GM18873 (cell line): ENCODE data around the gene THOC6.

Experiments used
- ATAC-seq: cut with Tn5 transposase; IDR thresholded peaks from one replicate; pipeline ENCODE4 v1.9.1; 2021; ENCODE audit warnings: mild to moderate bottlenecking, moderate library complexity, moderate number of reproducible peaks; ENCODE audit not compliant: unreplicated experiment, low FRiP score

THOC6 gene

GRCh38 chr16:3023669-3024478 lies at the start of gene THOC6, which contains the start of gene HCFC1R1:
Gene THOC6 (plus strand): TSS chr16:3024035. CDS start chr16:3024327, 292 bp downstream.
Gene HCFC1R1 (minus strand): TSS chr16:3023942. CDS start chr16:3023941, 1 bp downstream.
- ATAC-seq: peak; percentile 68

DNA sequence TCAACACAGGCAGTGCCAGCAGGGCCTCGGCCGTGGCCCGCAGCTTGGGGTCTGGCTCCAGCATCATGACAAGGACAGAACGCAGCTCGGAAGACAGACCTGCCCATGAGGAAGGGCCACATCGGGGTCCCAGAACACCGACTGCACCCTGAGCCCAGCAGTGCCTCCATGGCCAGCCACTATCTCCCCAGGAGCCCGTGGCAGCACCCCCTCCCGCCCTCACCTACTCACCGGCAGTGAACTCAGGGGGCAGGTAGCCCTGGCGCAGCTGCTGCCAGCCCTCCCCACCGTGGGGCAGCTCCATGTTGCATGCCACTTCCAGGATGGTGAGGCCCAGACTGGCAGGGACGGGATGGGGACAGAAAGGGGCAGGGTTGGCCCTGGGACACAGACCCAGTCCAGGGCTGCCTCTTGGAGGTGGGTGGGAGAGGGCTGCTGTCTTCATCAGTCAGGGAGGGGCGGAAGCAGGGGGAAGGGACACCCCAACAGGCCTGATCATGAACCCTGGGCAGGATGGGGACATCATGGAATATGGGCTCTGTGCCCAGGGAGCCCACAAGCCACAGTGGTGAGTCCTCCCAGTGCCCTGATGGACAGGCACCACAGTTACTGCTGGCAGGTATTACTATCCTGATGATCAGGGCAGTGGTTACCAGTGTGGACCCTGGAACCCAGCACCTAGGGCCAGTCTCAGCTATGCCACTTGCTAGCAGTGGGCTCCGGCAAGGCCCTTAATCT lies 49.3 kb upstream of the THOC6 start:
- no peak for ATAC-seq

DNA sequence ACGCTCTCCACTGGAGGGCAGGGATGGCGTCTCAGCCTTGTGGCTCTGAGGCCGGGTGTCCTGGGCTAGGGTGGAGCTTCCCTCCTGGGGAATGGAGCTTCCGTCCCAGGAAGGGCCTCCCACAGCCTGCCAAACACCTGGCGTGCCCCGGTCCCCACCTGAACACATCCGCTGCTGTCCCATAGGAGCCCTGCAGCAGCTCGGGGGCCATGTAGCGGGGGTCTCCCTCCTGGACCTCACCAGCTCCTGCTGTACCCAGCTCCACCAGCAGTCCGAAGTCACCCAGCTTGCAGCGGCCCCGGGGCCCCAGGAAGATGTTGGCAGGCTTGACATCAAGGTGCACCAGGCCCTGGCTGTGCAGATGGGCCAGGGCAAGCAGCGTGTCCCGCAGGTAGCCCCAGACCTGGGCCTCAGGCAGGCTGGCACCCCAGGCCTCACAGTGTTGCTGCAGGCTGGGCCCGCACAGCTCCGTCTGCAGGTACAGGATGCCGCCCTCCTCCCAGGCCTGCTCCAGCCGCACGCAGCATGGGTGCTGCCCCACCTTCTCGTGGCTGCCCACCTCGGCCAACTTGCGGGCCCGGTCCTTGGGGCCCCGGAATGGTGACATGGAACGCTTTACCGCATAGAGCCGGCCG lies 48.6 kb upstream of the THOC6 start:
- no peak for ATAC-seq

GRCh38 chr16:2976201-2976600 lies 47.6 kb upstream of the THOC6 start:
- ATAC-seq: no peak

- no peak for ATAC-seq
Observed at GRCh38 chr16:2976673-2977072, 47.2 kb upstream of the THOC6 start.

DNA sequence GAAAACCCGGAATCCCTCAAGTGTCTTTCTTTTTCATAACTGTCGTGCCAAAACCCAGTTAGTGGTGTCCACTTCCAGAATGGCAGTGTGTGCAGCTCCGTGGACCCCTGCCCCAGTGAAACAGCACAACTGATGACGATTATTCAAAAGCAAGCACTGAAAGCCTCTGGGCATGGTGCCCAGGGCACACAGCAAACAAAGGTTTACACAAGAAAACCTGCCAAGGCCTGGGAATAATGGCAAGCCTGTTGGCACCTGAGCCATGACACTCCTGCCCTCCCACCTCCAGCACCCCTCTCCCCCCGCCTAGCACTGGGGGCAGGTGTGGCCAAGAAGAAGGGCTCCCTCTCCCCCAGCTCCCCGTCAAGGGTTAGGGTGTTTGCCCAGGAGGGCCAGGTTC lies 46.4 kb upstream of the THOC6 start:
- ATAC-seq: no peak

GRCh38 chr16:2979669-2980226 lies 44.1 kb upstream of the THOC6 start:
- no peak for ATAC-seq

- ATAC-seq: peak; percentile 53
Observed at GRCh38 chr16:2980227-2981176, 43.3 kb upstream of the THOC6 start, which contains the start of gene PKMYT1. Gene PKMYT1 (minus strand): TSS chr16:2980446. CDS start chr16:2979657, 789 bp downstream.

DNA sequence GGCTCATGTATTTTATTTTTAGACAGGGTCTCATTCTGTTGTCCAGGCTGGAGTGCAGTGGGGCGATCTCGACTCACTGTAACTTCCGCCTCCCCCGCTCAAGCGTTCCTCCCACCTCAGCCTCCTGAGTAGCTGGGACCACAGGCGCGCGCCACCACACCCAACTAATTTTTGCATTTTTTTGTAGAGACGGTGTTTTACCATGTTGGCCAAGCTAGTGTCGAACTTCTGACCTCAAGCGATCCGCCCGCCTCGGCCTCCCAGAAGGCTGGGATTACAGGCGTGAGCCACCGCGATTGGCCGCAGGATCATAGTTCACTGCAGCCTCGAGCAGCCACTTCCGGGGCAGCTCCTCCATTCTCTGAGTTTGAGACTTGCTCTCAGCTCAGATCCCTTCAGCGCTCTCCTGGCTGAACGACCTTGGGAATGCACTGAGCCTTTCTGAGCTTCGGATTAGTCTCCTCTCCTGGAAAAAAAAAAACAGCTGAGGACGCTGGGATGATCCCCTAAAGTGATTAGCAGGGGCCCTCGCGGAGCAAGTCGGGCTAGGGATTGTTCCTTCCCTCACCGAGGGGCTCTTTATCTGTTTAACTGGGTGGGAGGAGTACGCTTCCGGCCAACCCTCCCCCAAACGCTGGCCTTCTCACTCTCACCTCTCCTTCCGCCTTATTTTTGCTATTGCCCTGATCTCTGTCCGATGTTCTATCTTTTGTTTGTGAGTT lies 42.5 kb upstream of the THOC6 start:
- ATAC-seq: no peak

DNA sequence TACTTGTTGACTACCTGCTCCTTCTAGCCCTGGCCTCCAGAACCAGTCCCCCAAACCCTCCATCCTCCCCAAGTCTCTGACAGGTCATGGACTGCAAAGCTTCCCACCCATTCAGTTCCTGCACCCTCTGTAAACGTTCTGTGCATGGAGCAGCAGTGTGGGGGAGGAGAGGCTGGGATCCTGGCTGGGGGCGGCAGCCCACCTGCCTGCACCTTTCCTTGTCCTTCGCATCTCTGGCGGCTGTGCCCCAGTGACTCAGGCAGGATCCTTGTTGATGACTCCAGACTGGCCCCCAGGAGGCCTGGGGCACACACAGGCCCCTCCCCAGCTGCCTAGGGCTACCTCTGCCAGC lies 42.0 kb upstream of the THOC6 start:
- ATAC-seq: no peak

DNA sequence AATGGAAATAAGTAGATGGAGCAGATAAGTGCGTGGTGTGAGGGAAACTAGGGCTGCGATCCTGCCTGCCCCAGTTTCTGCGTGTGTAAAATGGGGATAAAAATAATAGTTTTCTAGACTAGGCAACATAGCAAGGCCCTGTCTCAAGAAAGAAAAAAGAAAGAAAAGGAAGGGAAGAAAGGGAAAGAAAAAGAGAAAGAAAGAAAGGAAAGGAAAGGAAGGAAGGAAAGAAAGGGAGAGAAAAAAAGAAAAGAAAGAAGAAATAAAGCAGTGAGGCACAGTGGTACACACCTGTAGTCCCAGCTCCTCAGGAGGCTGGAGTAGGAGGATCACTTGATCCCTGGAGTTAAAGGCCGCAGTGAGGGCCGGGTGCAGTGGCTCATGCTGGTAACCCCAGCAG lies 41.4 kb upstream of the THOC6 start:
- ATAC-seq: no peak

DNA sequence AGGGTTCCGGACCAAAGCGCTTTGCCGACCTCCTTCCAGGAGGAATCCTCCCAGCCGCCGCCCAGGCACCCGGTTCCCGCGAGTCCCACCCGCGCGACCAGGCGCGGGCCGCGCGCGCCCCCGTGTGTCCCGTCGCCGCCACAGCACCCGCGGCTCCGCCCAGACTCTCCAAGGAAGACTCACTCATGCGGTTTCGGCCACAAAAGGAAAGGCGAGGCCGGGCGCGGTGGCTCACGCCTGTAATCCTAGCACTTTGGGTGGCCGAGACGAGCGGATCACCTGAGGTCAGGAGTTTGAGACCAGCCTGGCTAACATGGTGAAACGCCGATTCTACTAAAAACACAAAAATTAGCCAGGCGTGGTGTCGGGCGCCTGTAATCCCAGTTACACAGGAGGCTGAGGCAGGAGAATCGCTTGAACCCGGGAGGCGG lies 40.1 kb upstream of the THOC6 start:
- ATAC-seq: no peak

- no peak for ATAC-seq
Observed at GRCh38 chr16:2985462-2985861, 38.4 kb upstream of the THOC6 start.

- no peak for ATAC-seq
Observed at GRCh38 chr16:2985893-2986355, 37.9 kb upstream of the THOC6 start.

DNA sequence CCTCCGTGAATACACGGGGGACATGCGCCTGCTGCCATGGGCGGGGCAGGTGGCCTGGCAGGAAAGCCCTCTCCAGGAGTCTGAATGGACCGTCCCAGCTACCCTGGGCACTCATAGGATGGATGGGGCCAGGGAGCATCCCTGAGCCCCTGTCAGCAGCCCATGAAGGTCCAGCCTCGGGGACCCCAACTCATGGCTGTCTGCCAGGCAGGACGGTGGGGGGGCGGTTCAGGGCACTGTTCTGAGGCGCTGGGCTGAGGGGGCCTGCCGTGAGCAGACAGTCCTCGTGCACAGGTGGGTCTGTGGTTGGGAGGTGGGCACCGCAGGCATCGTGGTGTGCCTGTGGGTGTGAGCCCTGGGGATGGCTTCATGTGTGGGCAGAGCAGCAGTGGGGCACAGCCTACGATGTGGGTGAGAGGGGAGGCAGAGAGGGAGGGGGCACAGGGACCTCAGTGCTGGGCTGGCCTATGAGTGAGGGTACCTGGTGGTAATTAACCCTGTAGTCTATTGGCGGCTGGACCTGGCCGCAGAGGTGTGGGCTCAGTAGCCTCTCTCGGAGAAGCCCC lies 37.1 kb upstream of the THOC6 start:
- no peak for ATAC-seq

DNA sequence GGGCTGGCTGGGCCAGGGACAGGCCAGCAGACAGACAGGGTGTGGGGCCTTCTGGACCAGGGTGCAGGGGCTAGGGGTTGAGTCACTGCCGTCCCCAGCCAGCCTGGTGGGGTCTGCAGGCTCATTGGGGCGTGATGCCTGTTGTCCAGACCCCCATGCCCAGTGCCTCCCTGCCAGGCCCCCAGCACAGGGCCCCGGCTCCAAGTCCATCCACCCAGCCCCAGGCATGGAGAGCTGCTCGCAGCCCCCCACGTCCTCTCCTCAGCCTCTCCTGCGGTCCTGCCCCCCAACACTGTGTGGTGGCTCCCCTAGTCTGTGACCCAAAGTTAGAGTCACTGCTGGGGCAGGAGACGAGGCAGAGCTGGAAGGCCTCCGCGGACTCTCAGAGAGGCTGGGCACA lies 36.5 kb upstream of the THOC6 start:
- ATAC-seq: no peak

GRCh38 chr16:2987833-2988232 lies 36.0 kb upstream of the THOC6 start:
- no peak for ATAC-seq

DNA sequence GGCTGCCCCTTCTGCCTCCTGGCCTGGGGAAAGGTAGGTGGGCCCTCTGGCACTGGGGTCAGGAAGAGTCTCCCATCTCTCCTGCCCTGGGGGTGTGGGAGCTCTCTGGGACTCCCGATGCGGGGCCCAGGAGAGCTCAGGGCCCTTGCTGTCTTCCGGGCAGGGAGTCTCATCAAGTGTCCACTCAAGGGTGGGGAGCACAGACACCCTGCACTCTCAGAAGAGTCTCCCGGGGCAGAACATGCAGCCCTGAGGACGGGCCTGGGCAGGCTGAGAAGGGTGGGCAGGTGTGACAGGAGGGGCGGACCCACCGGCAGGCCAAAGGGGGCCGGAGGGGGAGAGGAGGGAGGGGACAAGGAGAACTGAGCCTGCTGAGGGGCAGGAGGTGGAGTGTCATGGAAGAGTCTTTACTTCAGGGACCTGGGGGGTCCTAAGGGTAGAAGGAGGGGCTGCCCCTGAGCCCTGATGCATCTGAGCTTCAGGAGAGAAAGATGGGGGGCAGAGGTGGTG lies 35.2 kb upstream of the THOC6 start:
- no peak for ATAC-seq
